H9 (cell line): ENCODE measurements around the gene CPXM2. TPM values are rescaled to one million over a fixed set of nuclear protein-coding genes. Genes with fewer than 3 reads are reported as not detected.

Experiments
- DNase-seq: peaks from one replicate; pipeline ENCODE4 v3.0.0-alpha.2; 2017
- H2AFZ ChIP-seq: one replicate; pipeline ENCODE4 v1.6.1; 2013; ENCODE audit warnings: mild to moderate bottlenecking, low read length, control low read depth, moderate library complexity
- H2AK5ac ChIP-seq: 2 replicates; pipeline ENCODE4 v1.6.1; 2013; ENCODE audit warnings: low read length, control low read depth, mixed read lengths; ENCODE audit not compliant: insufficient read length
- H2BK120ac ChIP-seq: one replicate; pipeline ENCODE4 v1.6.1; 2013; ENCODE audit warnings: low read depth, mild to moderate bottlenecking, low read length, control low read depth, inconsistent platforms; ENCODE audit not compliant: poor library complexity, severe bottlenecking
- H2BK12ac ChIP-seq: 2 replicates; pipeline ENCODE4 v1.6.1; 2013; ENCODE audit warnings: low read length, control low read depth, mixed read lengths, low read depth; ENCODE audit not compliant: insufficient read length
- H2BK15ac ChIP-seq: 2 replicates; pipeline ENCODE4 v1.6.1; 2013; ENCODE audit warnings: low read depth, low read length, control low read depth
- H2BK20ac ChIP-seq: one replicate; pipeline ENCODE4 v1.6.1; 2013; ENCODE audit warnings: low read depth, mild to moderate bottlenecking, low read length, control low read depth, inconsistent platforms; ENCODE audit not compliant: poor library complexity, severe bottlenecking
- H2BK5ac ChIP-seq: 2 replicates; pipeline ENCODE4 v1.6.1; 2013; ENCODE audit warnings: low read length, control low read depth, mixed read lengths; ENCODE audit not compliant: insufficient read length
- H3K14ac ChIP-seq: 2 replicates; pipeline ENCODE4 v1.6.1; 2013; ENCODE audit warnings: low read length, control low read depth; ENCODE audit not compliant: insufficient read depth
- H3K18ac ChIP-seq: 2 replicates; pipeline ENCODE4 v1.6.1; 2013; ENCODE audit warnings: low read depth, mild to moderate bottlenecking, mixed read lengths, low read length, control low read depth; ENCODE audit not compliant: insufficient read length
- H3K23ac ChIP-seq: 2 replicates; pipeline ENCODE4 v1.6.1; 2013; ENCODE audit warnings: low read length, control low read depth, mixed read lengths, low read depth; ENCODE audit not compliant: insufficient read length
- H3K23me2 ChIP-seq: 2 replicates; pipeline ENCODE4 v1.6.1; 2013; ENCODE audit warnings: low read depth, mild to moderate bottlenecking, mixed read lengths, low read length, control low read depth; ENCODE audit not compliant: insufficient read length, poor library complexity, severe bottlenecking
- H3K27ac ChIP-seq: 2 replicates; pipeline ENCODE4 v1.5.1; 2013; ENCODE audit warnings: low read length, control low read depth, mixed read lengths, low read depth; ENCODE audit not compliant: insufficient read length
- H3K27me3 ChIP-seq: 2 replicates; pipeline ENCODE4 v1.6.1; 2013; ENCODE audit warnings: low read length, control low read depth, inconsistent platforms; ENCODE audit not compliant: insufficient read depth
- H3K4ac ChIP-seq: 2 replicates; pipeline ENCODE4 v1.6.1; 2013; ENCODE audit warnings: low read depth, mild to moderate bottlenecking, control low read depth, inconsistent platforms, low read length, moderate library complexity
- H3K4me1 ChIP-seq: 2 replicates; pipeline ENCODE4 v1.6.1; 2013; ENCODE audit warnings: low read length, control low read depth, inconsistent platforms; ENCODE audit not compliant: insufficient read depth
- H3K4me2 ChIP-seq: 2 replicates; pipeline ENCODE4 v1.6.1; 2013; ENCODE audit warnings: low read length, control low read depth, mixed read lengths; ENCODE audit not compliant: insufficient read length, insufficient read depth
- H3K56ac ChIP-seq: 2 replicates; pipeline ENCODE4 v1.6.1; 2013; ENCODE audit warnings: low read depth, mild to moderate bottlenecking, mixed read lengths, low read length, control low read depth; ENCODE audit not compliant: insufficient read length
- H3K79me1 ChIP-seq: 2 replicates; pipeline ENCODE4 v1.6.1; 2013; ENCODE audit warnings: low read depth, mild to moderate bottlenecking, moderate library complexity, low read length, control low read depth, inconsistent platforms; ENCODE audit not compliant: insufficient read depth, poor library complexity, severe bottlenecking
- H3K79me2 ChIP-seq: 2 replicates; pipeline ENCODE4 v1.6.1; 2013; ENCODE audit warnings: low read length, control low read depth, inconsistent platforms; ENCODE audit not compliant: insufficient read depth
- H3K9ac ChIP-seq: 2 replicates; pipeline ENCODE4 v1.6.1; 2013; ENCODE audit warnings: low read length, control low read depth, mixed read lengths; ENCODE audit not compliant: insufficient read length; ENCODE audit errors: extremely low read depth
- H3K9me3 ChIP-seq: one replicate; pipeline ENCODE4 v1.6.1; 2013; ENCODE audit warnings: low read depth, low read length, inconsistent platforms; ENCODE audit not compliant: control insufficient read depth
- H3T11ph ChIP-seq: one replicate; pipeline ENCODE4 v1.6.1; 2013; ENCODE audit warnings: mild to moderate bottlenecking, low read length, control low read depth, inconsistent platforms
- H4K20me1 ChIP-seq: one replicate; pipeline ENCODE4 v1.6.1; 2013; ENCODE audit not compliant: control insufficient read depth, insufficient read length, insufficient read depth
- H4K5ac ChIP-seq: 2 replicates; pipeline ENCODE4 v1.6.1; 2013; ENCODE audit warnings: low read depth, mild to moderate bottlenecking, mixed read lengths, low read length, control low read depth; ENCODE audit not compliant: insufficient read length
- H4K8ac ChIP-seq: replicated peaks from 2 replicates; pipeline ENCODE4 v1.6.1; 2013; ENCODE audit warnings: low read length, control low read depth, mixed read lengths, low read depth; ENCODE audit not compliant: insufficient read length
- H4K91ac ChIP-seq: 2 replicates; pipeline ENCODE4 v1.6.1; 2013; ENCODE audit warnings: low read depth, mild to moderate bottlenecking, moderate library complexity, mixed read lengths, low read length, control low read depth; ENCODE audit not compliant: insufficient read length
- H3K27ac Mint-ChIP-seq, 3 experiments: 2 replicates in 2 of 3; 3 replicates in 1 of 3; pipeline ENCODE4 v1.8.0; 2020 to 2021; ENCODE audit warnings: mixed read lengths in 3 of 3, mild to moderate bottlenecking in 1 of 3, moderate library complexity in 1 of 3
- H3K27me3 Mint-ChIP-seq: 2 replicates; pipeline ENCODE4 v1.8.0; 2021; ENCODE audit warnings: low read depth, mild to moderate bottlenecking, moderate library complexity, mixed read lengths
- H3K36me3 Mint-ChIP-seq, 3 experiments: 2 replicates in 2 of 3; 3 replicates in 1 of 3; pipeline ENCODE4 v1.8.0; 2020 to 2021; ENCODE audit warnings: low read depth in 3 of 3, mixed read lengths in 3 of 3; ENCODE audit not compliant: insufficient read depth in 1 of 3
- H3K4me1 Mint-ChIP-seq, 2 experiments: 2 replicates each; pipeline ENCODE4 v1.8.0; 2020; ENCODE audit warnings: mixed read lengths in 2 of 2
- H3K4me3 Mint-ChIP-seq, 2 experiments: 2 replicates in 1 of 2; 3 replicates in 1 of 2; pipeline ENCODE4 v1.8.0; 2020 to 2021; ENCODE audit warnings: mild to moderate bottlenecking in 2 of 2, mixed read lengths in 2 of 2, moderate library complexity in 1 of 2
- H3K9me3 Mint-ChIP-seq, 2 experiments: 2 replicates in 1 of 2; 3 replicates in 1 of 2; pipeline ENCODE4 v1.8.0; 2020; ENCODE audit warnings: mild to moderate bottlenecking in 2 of 2, mixed read lengths in 2 of 2, moderate library complexity in 1 of 2
- WGBS: extraction: QIAGEN DNeasy Blood & Tissue Kit; methylation state at CpG from one replicate; pipeline ENCODE4 v1.1.7; 2013; ENCODE audit warnings: missing lambda C conversion rate, low lambda C conversion rate, mixed read lengths; ENCODE audit not compliant: insufficient read length; ENCODE audit errors: extremely low coverage; 5-methylcytosine and 5-hydroxymethylcytosine counted together
- total RNA-seq: library from RNA; stranded (reverse); gene quantifications from 2 replicates; pipeline ENCODE4 v1.2.1, GENCODE V29; 2021
- TF ChIP-seq, protein P1 (sequence below): fragments of 200-600 bp; sonication (generic); conservative IDR thresholded peaks from 3 replicates; pipeline ENCODE4 v1.8.0; 2021; ENCODE audit warnings: antibody characterized with exemption, mild to moderate bottlenecking

Gene CPXM2
- total RNA-seq, 1 experiment from 2014 or later = 1.7 TPM

DNA sequence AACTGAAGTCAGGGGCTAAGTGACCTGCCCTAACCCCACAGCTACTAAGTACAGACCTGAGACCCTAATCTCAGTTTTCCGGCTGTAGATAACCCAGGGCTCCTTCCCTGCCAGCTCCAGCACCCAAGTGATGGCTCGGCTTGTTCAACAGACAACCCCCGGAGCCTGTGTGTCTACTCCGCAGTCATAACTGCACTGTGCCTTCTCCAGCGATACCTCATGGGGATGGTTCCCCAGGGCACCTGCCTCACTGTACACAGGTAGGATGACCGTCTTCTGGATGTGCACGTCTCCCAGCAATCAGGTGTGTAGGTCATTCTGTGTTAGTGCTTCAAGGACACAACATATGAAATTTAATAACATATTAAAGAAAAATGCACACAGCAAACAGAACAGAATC is 37.1 kb downstream of the CPXM2 start:
- Histone ChIP-seq H2BK15ac (no peak overlapping the region), H3K56ac (no peak overlapping the region), H4K5ac (no peak overlapping the region), H3K23ac (no peak overlapping the region), H3K18ac (no peak overlapping the region), H4K91ac (no peak overlapping the region), H3K9me3 (no peaks in the 10 kb centered on the region), H3K23me2 (no peaks in the 10 kb centered on the region), H2BK120ac (no peak overlapping the region), H2AFZ (no peak overlapping the region), H3K79me2 (no peaks in the 10 kb centered on the region), H3T11ph (no peak overlapping the region), H4K8ac (no peak overlapping the region), H2BK5ac (no peak overlapping the region), H3K27me3 (no peaks in the 10 kb centered on the region), H2BK12ac (no peak overlapping the region), H3K4me1 (no peaks in the 10 kb centered on the region), H2AK5ac (no peak overlapping the region), H3K4ac (no peak overlapping the region), H4K20me1 (no peaks in the 10 kb centered on the region), H3K14ac (no peak overlapping the region), H3K79me1 (no peaks in the 10 kb centered on the region), H3K4me2 (no peak overlapping the region), H2BK20ac (no peak overlapping the region), H3K9ac (no peak overlapping the region), H3K27ac (no peak overlapping the region)
- H3K9me3 Mint-ChIP-seq = no peaks in the 10 kb centered on the region
- H3K4me1 Mint-ChIP-seq = no peaks in the 10 kb centered on the region; a peak in 2 of 4 replicates
- TF ChIP-seq, protein P1, sequence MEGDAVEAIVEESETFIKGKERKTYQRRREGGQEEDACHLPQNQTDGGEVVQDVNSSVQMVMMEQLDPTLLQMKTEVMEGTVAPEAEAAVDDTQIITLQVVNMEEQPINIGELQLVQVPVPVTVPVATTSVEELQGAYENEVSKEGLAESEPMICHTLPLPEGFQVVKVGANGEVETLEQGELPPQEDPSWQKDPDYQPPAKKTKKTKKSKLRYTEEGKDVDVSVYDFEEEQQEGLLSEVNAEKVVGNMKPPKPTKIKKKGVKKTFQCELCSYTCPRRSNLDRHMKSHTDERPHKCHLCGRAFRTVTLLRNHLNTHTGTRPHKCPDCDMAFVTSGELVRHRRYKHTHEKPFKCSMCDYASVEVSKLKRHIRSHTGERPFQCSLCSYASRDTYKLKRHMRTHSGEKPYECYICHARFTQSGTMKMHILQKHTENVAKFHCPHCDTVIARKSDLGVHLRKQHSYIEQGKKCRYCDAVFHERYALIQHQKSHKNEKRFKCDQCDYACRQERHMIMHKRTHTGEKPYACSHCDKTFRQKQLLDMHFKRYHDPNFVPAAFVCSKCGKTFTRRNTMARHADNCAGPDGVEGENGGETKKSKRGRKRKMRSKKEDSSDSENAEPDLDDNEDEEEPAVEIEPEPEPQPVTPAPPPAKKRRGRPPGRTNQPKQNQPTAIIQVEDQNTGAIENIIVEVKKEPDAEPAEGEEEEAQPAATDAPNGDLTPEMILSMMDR = no peak
- WGBS = no CpG with 5 or more reads among the region's 7 CpGs
- H3K27ac Mint-ChIP-seq = no peak overlapping the region
- no peak overlapping the region for H3K4me3 Mint-ChIP-seq
- no peak for DNase-seq
- H3K27me3 Mint-ChIP-seq = no peaks in the 10 kb centered on the region
- no peaks in the 10 kb centered on the region for H3K36me3 Mint-ChIP-seq
